ENCODE results near the gene RRAS2.
A peak's percentile ranks its signal among the peaks of the same experiment; 100 is the strongest.
"Not testable (repeated sequence)": the region's sequence is repeated elsewhere in the genome, so short reads cannot be mapped to it uniquely, and the experiment has no call there.

RRAS2 gene

DNA sequence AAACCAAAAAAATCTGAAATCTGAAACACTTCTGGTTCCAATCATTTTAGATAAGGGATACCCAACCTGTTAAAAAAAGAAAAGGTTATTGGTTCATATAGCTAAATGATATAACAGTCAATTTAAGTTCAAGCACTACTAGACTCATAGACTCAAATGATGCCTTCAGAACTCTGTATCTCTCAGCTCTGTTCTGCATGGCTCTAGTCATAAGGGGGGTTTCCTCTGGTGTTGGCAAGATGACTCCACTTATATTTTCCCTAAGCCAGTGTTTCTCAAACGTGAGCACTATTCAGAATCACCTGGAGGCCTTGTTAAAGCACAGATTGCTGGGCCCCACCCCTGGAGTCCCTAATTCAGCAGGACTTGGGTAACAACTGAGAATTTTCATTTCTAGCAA lies 11.5 kb upstream of the RRAS2 start:
- no peak for DNase-seq

DNA sequence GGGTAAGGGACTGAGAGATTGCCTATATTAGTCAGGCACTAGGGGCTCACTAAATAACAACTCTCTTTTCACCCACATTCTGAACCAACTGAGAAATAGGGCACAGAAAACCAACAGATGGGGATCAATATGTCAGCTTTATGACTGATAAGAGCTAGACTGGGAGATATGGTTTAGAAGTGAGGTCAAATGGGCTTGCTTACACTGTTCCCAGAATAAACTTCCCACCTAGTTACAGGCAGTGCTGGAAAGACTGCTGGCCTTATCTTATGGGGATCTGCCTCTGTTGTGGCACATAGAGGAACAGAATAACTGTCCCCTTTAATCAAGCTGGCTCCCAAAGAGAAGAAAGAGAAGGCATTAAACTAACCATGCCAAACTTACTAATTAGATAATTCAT lies 10.6 kb upstream of the RRAS2 start:
- DNase-seq: no peak

DNA sequence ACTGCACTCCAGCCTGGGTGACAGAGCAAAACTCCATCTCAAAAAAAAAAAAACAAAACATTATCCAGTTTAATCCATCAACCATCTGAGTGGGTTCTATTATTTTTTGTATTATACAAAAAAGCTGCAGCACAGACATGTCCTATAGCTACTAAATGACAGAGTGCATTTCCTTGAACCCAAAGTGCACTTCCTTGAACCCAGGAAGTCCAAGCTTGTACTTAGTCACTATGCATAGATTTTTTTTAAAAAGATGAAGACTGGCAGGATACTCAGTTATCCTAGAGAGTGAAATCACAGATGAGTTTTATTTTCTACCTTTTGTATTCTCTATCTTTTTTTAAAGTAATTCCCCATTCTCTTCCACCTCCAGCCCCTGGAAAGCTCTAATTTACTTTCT lies 8.0 kb upstream of the RRAS2 start:
- DNase-seq: no peak

DNA sequence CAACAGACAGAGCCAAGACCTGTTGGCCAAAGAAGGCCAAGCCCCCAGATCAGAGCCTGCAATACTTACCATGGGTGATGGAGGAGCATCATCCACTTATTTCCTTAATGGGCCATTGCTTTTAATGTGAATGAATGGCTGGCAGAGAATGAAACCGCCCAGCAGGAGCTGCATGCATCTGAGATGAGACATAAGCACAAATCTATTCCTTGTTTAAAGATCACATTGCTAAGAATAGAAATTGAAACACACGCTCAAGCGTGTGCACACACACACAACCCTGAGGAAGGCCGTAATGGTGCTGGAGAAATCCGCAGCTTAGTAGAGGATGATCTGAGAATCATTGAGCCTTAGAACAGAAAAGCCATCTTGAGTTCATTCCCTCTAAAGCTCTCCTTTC lies 5.3 kb upstream of the RRAS2 start:
- no peak for DNase-seq

DNA sequence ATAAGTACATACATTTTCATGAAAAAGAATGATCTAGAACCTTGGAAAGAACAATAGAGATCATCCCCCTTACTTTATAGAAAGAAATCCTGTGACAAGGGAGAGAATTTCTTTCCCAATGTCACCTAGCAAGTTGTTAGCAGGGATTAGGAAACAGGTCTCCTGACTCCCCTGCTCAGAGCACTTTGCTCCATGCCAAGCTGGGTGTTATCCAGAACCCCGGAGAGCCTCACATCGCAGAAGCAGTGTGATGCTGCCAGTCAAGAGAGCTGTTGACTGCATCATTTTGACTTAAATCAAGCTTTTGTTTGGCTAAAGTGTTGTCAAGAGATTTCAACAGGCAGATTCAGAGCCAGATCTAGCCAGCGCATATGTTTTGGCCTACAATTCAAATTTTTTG lies 3.6 kb upstream of the RRAS2 start:
- DNase-seq: no peak

DNA sequence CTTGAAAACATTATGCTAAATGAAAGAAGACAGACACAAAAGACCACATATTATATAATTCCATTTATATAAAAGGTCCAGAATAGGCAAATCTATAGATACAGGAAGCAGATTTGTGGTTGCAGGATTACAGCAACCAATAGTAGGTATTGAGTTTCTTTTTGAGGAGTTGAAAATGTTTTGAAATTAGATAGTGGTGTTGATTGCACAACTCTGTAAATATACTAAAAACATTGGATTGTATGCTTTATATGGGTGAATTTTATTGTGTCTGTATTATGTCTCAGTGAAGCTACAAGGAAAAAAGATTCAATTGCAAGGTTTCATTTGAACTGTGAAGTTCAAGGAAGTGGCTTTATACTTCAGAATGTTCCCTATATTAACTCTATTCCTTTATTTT lies 3.0 kb upstream of the RRAS2 start:
- DNase-seq: no peak

DNA sequence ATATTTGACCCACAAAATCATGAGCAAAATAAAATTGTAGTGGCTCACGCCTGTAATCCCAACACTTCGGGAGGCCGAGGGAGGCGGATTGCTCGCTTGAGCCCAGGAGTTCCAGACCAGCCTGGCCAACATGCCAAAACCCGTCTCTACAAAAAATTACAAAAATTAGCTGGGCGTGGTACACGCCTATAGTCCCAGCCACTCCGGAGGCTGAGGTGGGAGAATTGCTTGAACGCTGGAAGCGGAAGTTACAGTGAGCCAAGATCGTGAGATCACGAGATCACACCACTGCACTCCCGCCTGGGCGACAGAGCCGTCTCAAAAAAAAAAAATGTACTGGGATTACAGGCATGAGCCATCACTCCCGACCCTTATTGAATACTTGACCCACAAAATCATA lies 2.0 kb upstream of the RRAS2 start:
- no peak for DNase-seq

DNA sequence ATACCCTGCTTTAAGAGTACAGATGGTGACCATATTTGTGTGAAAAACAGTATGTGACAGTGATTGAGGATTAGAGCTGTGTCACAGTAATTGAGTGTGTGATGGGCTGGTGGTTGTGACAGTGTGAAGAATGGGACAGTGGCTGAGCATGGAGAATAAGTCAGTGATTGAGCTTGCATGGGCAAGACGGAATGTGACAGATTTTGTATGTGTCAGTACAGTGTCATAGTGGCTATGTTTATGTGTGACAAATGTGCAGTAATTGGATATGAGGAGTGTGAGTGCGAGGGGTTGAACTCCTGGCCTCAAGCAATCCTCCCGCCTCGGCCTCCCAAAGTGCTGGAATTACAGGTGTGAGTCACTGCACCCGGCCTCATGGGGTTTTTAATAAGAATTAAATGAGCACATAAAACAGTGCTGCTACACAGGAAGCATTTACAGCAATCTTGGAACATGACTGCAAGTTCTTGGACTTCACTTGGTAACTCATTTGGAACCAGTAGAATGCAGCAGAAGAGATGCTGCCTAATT lies 583 bp upstream of the RRAS2 start:
- no peak for DNase-seq

DNA sequence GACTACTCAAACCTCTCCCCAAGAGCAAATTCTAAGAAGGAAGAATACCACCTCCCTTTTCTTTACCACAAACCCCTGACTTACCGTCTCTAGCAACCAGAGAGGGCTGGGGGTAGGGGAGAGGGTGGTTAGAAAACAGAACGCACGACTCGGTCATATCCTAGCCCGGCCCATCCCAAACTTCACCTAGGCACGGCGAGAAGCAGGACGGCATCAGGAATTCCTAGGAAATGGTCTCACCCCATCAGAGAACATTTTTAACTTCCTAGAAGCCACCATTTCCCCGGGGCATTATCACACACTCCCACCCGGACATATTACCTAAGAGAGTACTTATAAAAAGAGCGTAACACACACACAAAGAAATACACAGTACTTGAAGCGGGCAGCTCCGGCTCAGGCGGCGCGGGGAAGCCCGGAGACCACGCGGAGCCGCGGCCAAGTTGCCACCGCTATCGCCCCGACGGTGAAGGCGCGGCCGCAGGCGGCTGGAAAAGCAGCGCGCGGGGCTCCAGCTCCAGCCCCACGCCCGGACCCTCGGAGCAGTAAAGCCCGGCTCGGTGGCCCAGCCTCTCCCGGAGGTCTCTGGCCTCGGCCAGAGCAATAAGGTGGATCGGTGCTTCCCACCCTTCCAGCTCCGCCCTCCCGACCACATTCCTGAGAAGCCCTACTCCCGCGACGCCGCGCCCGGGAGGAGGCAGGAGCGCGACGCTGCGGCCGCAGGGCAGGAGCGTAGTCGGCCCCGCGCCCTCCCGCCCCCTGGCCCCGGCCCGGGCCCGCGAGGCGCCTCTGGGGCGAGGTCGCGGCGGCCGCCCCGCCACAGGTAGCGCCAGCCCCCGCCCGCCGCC lies 878 bp downstream of the RRAS2 start:
- DNase-seq: peak; percentile 32

DNA sequence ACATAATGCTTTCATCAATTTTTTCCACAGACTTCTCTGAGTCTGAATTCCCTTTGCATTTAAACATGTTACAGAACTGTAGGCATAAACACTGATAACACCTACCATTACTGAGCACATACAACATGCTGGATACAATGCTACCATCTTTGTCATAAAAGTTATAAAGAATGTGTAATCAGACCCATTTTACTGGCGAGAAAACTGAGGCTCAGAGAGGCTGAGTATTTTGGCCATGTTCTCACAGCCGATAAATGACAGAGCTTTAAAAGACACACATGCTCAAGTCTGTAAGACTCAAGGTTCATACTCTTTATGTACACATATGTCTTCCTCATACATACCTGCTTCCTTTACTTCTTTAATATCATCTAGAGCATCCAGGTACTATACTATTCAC lies 2.6 kb downstream of the RRAS2 start:
- DNase-seq: no peak

DNA sequence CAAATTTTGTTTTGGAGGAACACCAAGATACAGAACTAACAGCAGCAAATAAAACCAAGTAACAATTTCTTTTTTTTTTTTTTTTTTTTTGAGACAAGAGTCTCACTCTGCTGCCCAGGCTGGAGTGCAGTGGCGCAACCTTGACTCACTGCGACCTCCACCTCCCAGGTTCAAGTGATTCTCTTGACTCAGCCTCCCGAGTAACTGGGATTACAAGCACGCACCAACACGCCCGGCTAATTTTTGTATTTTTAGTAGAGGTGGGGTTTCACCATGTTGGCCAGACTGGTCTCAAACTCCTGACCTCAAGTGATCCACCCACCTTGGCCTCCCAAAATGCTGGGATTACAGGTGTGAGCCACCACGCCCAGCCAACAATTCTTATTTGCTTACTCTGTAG lies 4.4 kb downstream of the RRAS2 start:
- DNase-seq: not testable (repeated sequence)

DNA sequence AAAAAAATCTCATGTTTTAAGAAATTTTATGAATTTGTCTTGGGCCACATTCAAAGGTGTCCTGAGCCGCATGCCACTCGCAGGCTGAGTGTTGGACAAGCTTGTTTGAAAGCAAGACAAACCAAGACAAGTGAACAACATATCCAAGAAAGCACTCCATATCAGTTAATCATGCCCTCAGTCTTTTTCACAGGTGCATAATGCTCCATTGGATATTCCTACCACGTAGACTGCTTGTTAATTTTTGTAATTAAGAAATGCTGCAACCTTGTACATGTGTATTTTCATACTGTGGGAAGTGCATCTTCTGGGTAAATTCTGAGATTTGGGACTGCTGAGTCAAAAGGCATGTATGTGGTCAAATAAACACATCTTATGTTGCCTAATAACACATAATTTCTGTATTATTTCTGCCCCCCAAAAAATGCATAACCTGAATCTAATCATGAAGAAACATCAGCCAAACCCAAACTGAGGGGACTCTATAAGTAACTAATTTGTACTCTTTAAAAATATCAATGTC lies 8.2 kb downstream of the RRAS2 start:
- DNase-seq: no peak

DNA sequence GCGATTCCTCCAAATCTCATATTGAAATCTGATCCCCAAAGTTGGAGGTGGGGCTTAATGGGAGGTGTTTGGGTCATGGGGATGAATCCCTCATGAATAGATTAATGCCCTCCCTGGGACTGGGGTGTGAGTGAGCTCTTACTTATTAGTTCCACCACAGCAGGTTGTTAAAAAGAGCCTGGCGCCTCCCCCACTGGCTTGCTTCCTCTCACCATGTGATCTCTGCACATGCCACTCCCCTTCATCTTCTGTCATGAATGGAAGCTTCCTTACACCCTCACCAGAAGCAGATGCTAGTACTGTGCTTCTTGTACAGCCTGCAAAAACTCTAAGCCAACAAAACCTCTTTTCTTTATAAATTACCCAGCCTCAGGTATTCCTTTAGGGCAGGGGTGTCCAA lies 8.8 kb downstream of the RRAS2 start:
- DNase-seq: no peak

DNA sequence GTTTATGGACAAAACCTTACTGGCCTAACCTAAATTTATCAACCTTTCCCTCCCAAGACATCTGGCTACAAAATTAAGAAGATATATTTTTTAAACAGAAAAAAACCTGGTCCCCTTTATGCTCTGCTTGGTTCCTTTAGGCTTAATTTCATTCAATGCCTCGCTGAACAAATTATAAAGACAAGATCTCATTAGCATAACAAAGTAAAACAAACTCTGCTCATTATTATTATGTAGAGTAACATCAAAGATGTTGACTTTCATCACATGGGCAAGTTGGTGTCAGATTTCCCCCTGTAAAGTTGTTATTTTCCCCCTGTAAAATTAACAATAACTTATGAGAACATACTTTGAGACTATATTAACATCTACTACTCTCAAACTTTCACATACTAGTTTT lies 11.0 kb downstream of the RRAS2 start:
- no peak for DNase-seq

DNA sequence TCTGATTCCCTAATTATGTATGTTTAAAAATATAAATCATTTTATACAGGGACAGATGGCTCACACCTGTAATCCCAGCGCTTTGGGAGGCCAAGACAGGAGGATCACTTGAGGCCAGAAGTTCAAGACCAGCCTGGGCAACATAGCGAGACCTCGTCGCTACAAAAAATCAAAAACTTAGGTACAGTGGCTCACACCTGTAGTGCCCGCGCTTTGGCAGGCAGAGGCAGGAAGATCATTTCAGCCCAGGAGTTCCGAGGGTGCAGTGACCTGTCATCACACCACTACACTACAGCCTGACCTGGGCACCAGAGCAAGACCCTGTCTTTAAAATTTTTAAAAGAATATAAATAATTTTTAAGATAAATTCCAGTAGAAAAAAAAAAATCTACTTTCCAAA lies 11.5 kb downstream of the RRAS2 start:
- no peak for DNase-seq

DNA sequence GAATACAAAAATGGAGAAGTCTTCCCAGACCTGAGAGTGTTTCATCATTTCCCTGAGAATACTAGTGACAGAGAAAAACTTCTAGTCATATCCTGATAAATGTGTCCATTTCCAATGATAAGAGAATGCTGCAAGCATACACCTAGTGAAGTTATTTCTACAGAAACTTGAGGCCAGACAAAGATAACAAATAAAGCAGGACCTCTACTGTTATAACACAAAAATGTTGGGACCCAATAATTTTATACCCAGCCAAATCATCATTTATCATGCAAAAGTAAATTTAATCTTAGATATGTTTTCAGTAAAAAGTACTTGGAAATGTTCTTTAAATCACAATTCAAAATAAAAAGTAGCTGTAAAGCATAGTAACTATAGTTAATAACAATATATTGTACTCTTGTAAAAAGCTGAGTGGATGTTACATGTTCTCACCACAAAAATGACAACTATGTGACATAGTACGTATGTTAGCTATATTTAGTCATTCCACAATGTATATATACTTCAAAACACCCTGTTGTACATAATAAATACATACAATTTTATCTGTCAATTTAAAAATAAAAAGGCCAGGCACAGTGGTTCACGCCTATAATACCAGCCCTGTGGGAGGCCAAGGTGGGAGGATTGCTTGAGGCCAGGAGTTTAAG lies 12.6 kb downstream of the RRAS2 start:
- DNase-seq: no peak

DNA sequence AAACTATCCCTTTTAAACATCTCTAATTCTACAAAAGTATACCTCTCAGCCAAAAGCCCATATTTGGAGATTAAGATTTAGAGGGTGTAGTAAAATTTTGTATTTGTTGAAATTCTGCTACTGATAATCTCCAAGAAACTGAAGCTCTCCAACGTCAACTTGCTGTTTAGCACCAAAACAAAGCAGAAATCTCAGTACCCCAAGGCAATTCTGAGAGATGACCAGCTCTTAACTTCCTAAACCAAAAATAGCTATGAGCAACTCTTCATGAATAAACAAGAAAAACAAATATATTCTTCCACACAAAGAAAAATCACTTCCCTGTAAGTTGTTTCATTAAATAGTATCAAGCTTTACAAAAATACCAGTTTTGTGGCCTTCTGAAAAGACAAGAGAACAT lies 13.3 kb downstream of the RRAS2 start:
- no peak for DNase-seq

DNA sequence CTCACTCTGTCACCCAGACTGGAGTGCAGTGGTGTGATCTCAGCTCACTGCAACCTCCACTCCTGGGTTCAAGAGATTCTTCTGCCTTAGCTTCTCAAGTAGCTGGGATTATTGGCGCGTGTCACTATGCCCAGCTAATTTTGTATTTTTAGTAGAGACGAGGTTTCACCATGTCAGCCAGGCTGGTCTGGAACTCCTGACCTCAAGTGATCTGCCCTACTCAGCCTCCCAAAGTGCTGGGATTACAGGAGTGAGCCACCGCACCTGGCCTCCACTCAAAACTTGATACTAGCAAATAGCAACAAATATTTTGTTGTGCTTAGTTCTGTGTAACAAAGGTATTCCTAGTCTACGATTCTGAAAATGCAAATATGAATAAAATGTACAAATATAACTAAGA lies 14.0 kb downstream of the RRAS2 start:
- DNase-seq: not testable (repeated sequence)

DNA sequence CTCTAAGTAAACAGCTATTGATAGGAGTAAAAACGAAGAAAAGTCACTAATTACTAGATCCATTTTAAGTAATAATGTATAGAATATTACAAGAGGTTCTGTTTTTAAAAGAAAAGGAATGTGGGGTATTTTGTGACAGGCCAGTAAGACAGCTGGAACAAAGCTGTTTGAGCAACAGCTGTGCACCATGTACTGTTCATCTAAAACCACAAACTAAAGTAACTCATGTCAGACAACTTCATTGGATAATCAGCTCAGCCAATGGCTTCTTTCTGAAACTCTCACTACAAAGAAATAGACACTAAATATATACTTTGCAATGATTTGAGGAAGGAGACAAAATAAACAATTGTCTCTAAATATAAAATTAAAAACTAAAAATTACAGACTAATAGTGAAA lies 16.1 kb downstream of the RRAS2 start:
- DNase-seq: no peak

DNA sequence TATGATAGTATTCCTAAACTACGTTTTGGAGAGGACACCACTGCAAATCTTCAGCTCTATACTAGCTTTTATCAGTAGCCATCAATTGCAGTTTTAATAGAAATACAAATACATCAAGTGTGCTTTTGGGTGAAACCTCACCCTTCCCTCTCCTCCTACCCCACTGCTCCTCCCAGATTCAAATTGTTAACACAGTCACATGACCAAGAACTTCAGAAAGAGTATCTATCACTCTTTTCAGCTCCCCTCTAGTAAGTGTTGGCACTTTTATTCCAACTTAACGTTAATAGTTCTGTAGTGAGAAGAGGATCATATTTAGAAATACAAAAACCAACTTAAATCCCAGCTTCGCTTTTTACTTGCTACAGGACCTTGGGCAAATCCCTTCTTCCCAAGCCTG lies 17.0 kb downstream of the RRAS2 start:
- DNase-seq: no peak

DNA sequence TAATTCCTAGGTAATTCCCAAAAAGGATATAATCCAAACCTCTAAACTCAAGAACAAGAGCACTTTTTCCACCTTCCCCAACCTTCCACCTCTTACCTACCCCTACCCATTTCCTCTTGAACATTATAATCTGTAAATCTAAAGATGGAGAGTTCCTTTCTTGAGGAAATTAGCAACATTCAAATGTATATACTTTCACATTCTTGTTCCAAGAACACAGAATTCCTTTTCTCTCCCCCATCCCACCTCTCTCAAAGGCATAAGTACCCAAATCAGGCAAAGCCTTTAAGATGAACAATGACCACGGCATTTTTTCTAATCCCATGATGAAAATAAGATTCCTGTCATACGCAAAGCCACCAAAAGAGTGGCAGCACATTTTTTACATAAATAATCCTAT lies 18.3 kb downstream of the RRAS2 start:
- DNase-seq: no peak

DNA sequence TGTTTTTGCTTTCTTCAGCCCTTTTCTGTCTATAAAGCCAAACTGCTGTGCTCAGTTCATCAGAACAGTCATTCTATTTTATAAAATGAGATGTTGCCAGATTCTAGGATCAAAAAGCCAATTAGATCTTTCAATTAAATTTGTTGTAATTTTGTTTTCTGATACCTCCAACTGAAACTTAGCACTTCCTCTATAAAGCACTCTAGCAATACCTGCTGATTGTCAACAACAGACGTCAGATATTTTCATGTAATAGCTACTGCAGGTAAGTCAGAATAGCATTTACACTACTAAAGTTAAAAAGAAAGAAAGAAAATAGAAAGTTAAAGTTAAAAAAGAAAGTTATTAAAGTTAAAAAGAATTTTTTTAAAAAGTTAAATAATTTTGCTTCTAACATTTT lies 19.6 kb downstream of the RRAS2 start:
- no peak for DNase-seq

DNA sequence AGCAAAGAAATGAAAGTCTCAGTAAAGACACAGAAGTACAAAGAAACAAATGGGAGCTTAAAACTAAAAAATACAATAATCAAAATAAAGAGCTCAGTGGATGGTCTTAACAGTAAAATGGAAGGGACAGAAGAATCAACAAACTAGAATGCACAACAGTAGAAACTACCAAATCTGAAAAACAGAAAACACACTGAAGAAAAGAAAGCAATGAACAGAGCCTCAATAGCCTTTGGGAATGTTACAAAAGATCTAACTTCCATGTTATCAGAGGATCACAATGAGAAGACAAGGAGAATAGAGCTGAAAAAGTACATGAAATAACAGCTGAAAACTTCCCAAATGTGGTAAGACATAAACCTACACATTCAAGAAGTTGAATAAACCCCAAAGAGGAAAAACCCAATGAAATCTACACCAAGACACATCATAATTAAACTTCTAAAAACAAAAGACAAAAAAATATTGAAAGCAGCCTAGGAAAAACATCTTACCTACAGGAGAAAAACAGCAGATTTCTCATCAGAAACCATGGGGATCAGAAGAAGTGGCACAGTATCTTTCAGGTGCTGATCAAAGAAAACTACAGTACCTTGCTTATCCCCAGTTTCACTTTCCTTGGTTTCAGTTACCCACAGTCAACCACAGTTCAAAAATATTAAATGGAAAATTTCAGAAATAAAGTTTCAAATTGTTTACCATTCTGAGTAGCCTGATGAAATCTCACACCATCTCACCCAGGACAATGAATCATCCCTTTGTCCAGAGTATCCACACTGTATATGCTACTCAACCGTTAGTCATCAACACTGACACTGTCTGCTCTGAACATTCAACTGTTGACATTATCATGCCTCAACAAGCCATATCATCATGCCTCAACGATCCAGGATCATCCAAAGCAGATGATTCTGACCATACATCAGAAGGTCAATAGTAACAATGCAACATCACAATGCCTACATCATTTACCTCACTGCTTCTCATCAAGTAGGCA lies 22.2 kb downstream of the RRAS2 start:
- no peak for DNase-seq

All from stimulated activated CD4-positive, alpha-beta T cell treated with anti-CD3 and anti-CD28 coated beads, Interleukin-12 subunit alpha, Interleukin-12 subunit beta, amount 100 ng/mL, for 4 hours (primary cell).